GM12873 (cell line): ENCODE data around the gene NDUFA3.

Experiments
- CTCF ChIP-seq: IDR thresholded peaks from 2 replicates; pipeline ENCODE4 v1.5.1; 2012; ENCODE audit warnings: low read depth, mild to moderate bottlenecking, moderate library complexity, low read length, control low read depth; ENCODE audit not compliant: insufficient read depth; ENCODE audit errors: missing control alignments

The NDUFA3 gene

GRCh38 chr19:54081032-54081431 lies 21.6 kb upstream of the NDUFA3 start, which contains the start of gene TARM1:
TSS of gene TARM1 (minus strand) at chr19:54081365. CDS start at chr19:54081340, 25 bp downstream.
- TF ChIP-seq CTCF, result no peak

GRCh38 chr19:54084410-54084809 lies 18.2 kb upstream of the NDUFA3 start:
- TF ChIP-seq CTCF, result no peak

GRCh38 chr19:54094426-54095000 lies 8.1 kb upstream of the NDUFA3 start:
- TF ChIP-seq CTCF, result no peak

GRCh38 chr19:54095136-54095858 lies 7.4 kb upstream of the NDUFA3 start:
- TF ChIP-seq CTCF, result no peak

GRCh38 chr19:54096617-54097106 lies 6.0 kb upstream of the NDUFA3 start:
- TF ChIP-seq CTCF, result peak; percentile 25

- TF ChIP-seq CTCF, result no peak
Measured at GRCh38 chr19:54099190-54099902, 3.3 kb upstream of the NDUFA3 start.

- no peak for TF ChIP-seq CTCF
Measured at GRCh38 chr19:54100561-54100960, 2.1 kb upstream of the NDUFA3 start, which contains the start of gene OSCAR. TSS of gene OSCAR (minus strand) at chr19:54100803. CDS start at chr19:54100792, 11 bp downstream.
